OCI-LY1 (cell line): Measurements from ENCODE around the gene RCE1.

Experiments used
- CTCF ChIP-seq: fragments of 200-600 bp; sonication (generic), shearing (Covaris generic); IDR thresholded peaks from 2 replicates; pipeline ENCODE4 v1.5.1; 2017; ENCODE audit warnings: mild to moderate bottlenecking, antibody characterized with exemption, low read length, moderate library complexity, mixed read lengths
- EZH2 ChIP-seq: fragments of 200-600 bp; sonication (generic), shearing (Covaris generic); IDR thresholded peaks from 2 replicates; pipeline ENCODE4 v1.8.0; 2017; ENCODE audit warnings: borderline replicate concordance, mixed run types, mild to moderate bottlenecking, antibody characterized with exemption, low read length, moderate library complexity, mixed read lengths

DNA sequence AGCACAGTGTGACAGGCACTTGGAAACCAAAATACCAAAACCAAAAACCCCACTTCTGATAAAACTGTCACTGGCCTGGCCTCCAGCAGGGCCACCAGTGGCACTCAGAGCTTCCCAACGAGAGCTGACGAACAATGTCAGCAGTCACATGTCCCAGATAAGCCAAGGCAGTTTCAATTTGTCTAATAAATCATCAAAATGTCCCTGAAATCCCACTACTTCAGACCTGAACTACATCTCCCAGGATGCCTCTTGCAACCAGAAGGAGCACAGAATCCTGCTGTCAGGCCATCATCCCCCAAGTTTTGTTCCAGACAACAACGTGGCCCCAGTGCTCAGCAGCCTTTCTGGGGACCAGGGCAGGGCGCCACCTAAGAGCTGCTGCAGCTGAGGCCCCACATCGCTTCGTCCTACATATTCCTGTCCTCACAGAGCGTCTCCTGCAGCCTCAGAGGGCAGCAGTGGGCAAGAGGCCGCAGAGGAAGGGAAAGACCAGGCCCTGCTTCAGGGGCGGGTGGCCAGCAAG lies 38.7 kb downstream of the RCE1 start:
- no peak for TF ChIP-seq CTCF
- no peak for TF ChIP-seq EZH2
